Trophoblast cell (in vitro differentiated cells and primary cell): Measurements from ENCODE around the gene MOCS2.

Experiments
- DNase-seq, 2 donors: peaks; one replicate each; pipeline ENCODE4 v3.0.0-alpha.2; 2016
- H2AFZ ChIP-seq: 2 replicates; pipeline ENCODE4 v1.6.1; 2013; ENCODE audit warnings: low read length, moderate library complexity, mild to moderate bottlenecking; ENCODE audit not compliant: insufficient read depth, poor library complexity
- H2AK5ac ChIP-seq: 2 replicates; pipeline ENCODE4 v1.6.1; 2013; ENCODE audit warnings: mild to moderate bottlenecking, low read length
- H2BK120ac ChIP-seq: 2 replicates; pipeline ENCODE4 v1.6.1; 2013; ENCODE audit warnings: low read length, mild to moderate bottlenecking, moderate library complexity; ENCODE audit not compliant: insufficient read depth, poor library complexity
- H2BK12ac ChIP-seq: 2 replicates; pipeline ENCODE4 v1.6.1; 2013; ENCODE audit warnings: mild to moderate bottlenecking, low read length, moderate library complexity
- H2BK5ac ChIP-seq: 2 replicates; pipeline ENCODE4 v1.6.1; 2013; ENCODE audit warnings: low read length, low read depth, moderate library complexity, mild to moderate bottlenecking; ENCODE audit not compliant: poor library complexity
- H3K14ac ChIP-seq: 2 replicates; pipeline ENCODE4 v1.6.1; 2013; ENCODE audit warnings: mild to moderate bottlenecking, low read length
- H3K18ac ChIP-seq: 2 replicates; pipeline ENCODE4 v1.6.1; 2013; ENCODE audit warnings: mild to moderate bottlenecking, low read length
- H3K23ac ChIP-seq: 2 replicates; pipeline ENCODE4 v1.6.1; 2013; ENCODE audit warnings: low read length
- H3K27ac ChIP-seq: 2 replicates; pipeline ENCODE4 v1.5.1; 2013; ENCODE audit warnings: low read depth, mild to moderate bottlenecking, inconsistent platforms, low read length, moderate library complexity
- H3K27me3 ChIP-seq: 2 replicates; pipeline ENCODE4 v1.6.1; 2013; ENCODE audit warnings: inconsistent platforms, mild to moderate bottlenecking, low read length, moderate library complexity; ENCODE audit not compliant: insufficient read depth
- H3K36me3 ChIP-seq, 2 experiments: 1 replicate in 1 of 2; 2 replicates in 1 of 2; pipeline ENCODE4 v1.6.1; 2013; ENCODE audit warnings: low read length in 2 of 2, mild to moderate bottlenecking in 2 of 2, moderate library complexity in 1 of 2; ENCODE audit not compliant: insufficient read depth in 2 of 2, control insufficient read depth in 1 of 2
- H3K4ac ChIP-seq: 2 replicates; pipeline ENCODE4 v1.6.1; 2013; ENCODE audit warnings: low read depth, mild to moderate bottlenecking, low read length, moderate library complexity
- H3K4me1 ChIP-seq, 2 experiments: 1 replicate in 1 of 2; 2 replicates in 1 of 2; pipeline ENCODE4 v1.6.1; 2013; ENCODE audit warnings: low read length in 2 of 2, mild to moderate bottlenecking in 2 of 2, moderate library complexity in 1 of 2; ENCODE audit not compliant: insufficient read depth in 2 of 2, control insufficient read depth in 1 of 2
- H3K4me2 ChIP-seq: 2 replicates; pipeline ENCODE4 v1.6.1; 2013; ENCODE audit warnings: inconsistent platforms, mild to moderate bottlenecking, low read length, moderate library complexity
- H3K4me3 ChIP-seq: 2 replicates; pipeline ENCODE4 v1.5.1; 2013; ENCODE audit warnings: mild to moderate bottlenecking, low read depth, low read length, inconsistent platforms
- H3K79me1 ChIP-seq: one replicate; pipeline ENCODE4 v1.6.1; 2013; ENCODE audit warnings: low read length
- H3K79me2 ChIP-seq: 2 replicates; pipeline ENCODE4 v1.6.1; 2013; ENCODE audit warnings: low read length, mild to moderate bottlenecking; ENCODE audit not compliant: control insufficient read depth, insufficient read depth, poor library complexity
- H3K9ac ChIP-seq: 2 replicates; pipeline ENCODE4 v1.6.1; 2013; ENCODE audit warnings: mild to moderate bottlenecking, low read length
- H3K9me3 ChIP-seq: 2 replicates; pipeline ENCODE4 v1.6.1; 2013; ENCODE audit warnings: low read depth, mild to moderate bottlenecking, control low read depth, inconsistent platforms, low read length; ENCODE audit not compliant: insufficient read depth
- H4K12ac ChIP-seq: 2 replicates; pipeline ENCODE4 v1.6.1; 2013; ENCODE audit warnings: low read depth, mild to moderate bottlenecking, low read length, moderate library complexity
- H4K8ac ChIP-seq: 2 replicates; pipeline ENCODE4 v1.6.1; 2013; ENCODE audit warnings: low read depth, mild to moderate bottlenecking, low read length, moderate library complexity
- H4K91ac ChIP-seq: one replicate; pipeline ENCODE4 v1.6.1; 2013; ENCODE audit warnings: low read depth, mild to moderate bottlenecking, low read length, moderate library complexity
- WGBS: extraction: QIAGEN DNeasy Blood & Tissue Kit; methylation state at CpG from one replicate; pipeline ENCODE4 v1.1.7; 2013; ENCODE audit warnings: missing lambda C conversion rate; ENCODE audit not compliant: insufficient read length, insufficient coverage; ENCODE audit errors: extremely low coverage; 5-methylcytosine and 5-hydroxymethylcytosine counted together

MOCS2 gene

DNA sequence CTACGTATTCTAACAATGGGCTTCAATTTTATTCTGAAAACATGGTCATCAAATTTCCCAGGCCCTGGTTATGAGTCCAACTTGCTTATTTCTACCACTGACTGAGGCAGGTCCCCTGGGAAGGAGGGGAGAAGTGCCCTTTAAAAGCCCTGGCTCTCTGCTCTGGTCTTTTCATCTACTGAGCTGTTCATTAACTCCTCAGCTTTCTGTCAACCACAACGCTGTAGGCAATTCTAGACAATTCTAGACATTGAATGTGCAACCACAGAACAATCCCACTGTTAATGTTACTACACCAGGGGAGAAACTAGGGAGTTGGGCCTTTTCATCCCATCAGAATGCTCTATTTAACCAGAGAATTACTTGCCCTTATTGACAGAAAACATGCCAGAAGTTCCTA, 10.0 kb downstream of the MOCS2 start:
- Histone ChIP-seq H4K8ac (no peak overlapping the region), H3K79me2 (no peaks in the 10 kb centered on the region), H2AK5ac (no peak overlapping the region), H3K4ac (no peak overlapping the region), H3K9ac (no peak overlapping the region), H4K91ac (no peak overlapping the region), H3K14ac (no peak overlapping the region), H3K4me3 (no peak overlapping the region), H4K12ac (no peak overlapping the region), H3K9me3 (no peaks in the 10 kb centered on the region), H2AFZ (no peak overlapping the region), H3K36me3 (peaks cover 5 to 9% of the 10 kb centered on the region in 2 experiments), H2BK120ac (no peak overlapping the region), H3K27ac (no peak overlapping the region), H2BK12ac (no peak overlapping the region), H3K27me3 (no peaks in the 10 kb centered on the region), H3K4me2 (no peak overlapping the region), H3K79me1 (no peaks in the 10 kb centered on the region), H3K18ac (no peak overlapping the region), H3K4me1 (peaks cover 0 to 4% of the 10 kb centered on the region in 2 experiments), H2BK5ac (no peak overlapping the region), H3K23ac (no peak overlapping the region)
- WGBS = no CpG with 5 or more reads among the region's 2 CpGs
- no peak for DNase-seq

DNA sequence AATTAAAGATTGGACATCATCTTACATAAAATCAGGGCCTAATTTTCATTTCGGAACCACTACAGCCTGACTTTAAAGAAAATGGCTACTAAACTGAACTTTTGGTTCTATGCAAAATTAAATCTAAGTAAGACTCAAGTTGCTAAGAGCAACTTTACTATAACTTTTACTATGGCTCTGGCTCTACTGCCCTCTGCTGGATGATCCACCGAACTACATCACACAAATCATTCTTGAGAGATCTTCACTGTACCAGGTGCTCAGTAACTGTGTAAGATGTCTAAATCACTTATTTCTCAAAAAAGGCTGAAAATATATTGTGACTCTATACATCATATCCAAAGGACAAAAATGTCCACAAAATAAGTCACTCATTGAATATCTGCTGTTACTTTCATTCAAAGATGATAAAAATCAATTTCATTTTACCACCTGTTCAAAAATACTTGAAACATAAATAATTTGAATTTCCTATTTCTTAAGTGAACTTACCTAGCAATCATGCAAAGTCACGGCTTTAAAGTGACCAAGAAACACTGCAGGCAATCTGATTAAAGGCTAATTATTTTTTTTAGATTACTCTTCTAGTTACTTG, 13.5 kb downstream of the MOCS2 start:
- Histone ChIP-seq H3K79me1 (no peaks in the 10 kb centered on the region), H3K36me3 (peaks cover 5 to 9% of the 10 kb centered on the region in 2 experiments), H3K9ac (no peak overlapping the region), H3K9me3 (no peaks in the 10 kb centered on the region), H4K8ac (no peak overlapping the region), H3K4me3 (no peak overlapping the region), H3K4me1 (peaks cover 0 to 4% of the 10 kb centered on the region in 2 experiments), H2AFZ (no peak overlapping the region), H3K4ac (no peak overlapping the region), H3K27me3 (no peaks in the 10 kb centered on the region), H2BK120ac (no peak overlapping the region), H3K23ac (no peak overlapping the region), H4K91ac (no peak overlapping the region), H4K12ac (no peak overlapping the region), H2BK12ac (no peak overlapping the region), H2AK5ac (no peak overlapping the region), H2BK5ac (no peak overlapping the region), H3K18ac (no peak overlapping the region), H3K79me2 (no peaks in the 10 kb centered on the region), H3K27ac (no peak overlapping the region), H3K4me2 (no peak overlapping the region), H3K14ac (no peak overlapping the region)
- peak; percentile 68 to 89 for DNase-seq
- WGBS = no CpG with 5 or more reads among the region's 3 CpGs

DNA sequence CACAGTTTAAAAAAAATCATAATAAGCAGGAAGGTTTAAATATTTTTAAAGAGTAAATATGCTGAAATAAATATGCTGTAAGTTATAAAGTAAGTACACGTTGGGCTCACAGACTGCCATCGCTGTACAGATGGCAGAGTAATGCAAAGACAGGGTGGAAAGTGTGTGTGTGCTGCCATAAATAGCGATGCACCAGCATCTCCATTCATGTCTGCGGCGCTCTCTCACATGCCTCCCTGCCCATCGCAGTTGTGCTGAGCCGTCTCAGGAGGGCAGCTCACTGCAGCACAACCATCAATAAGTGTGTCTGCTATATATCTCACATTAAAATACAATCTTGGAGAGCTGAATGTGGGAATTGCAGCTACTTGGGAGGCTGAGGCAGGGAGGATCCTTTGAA, 14.3 kb downstream of the MOCS2 start:
- Histone ChIP-seq H3K9ac (no peak overlapping the region), H4K91ac (no peak overlapping the region), H2AFZ (no peak overlapping the region), H2BK12ac (no peak overlapping the region), H2AK5ac (no peak overlapping the region), H3K79me2 (no peaks in the 10 kb centered on the region), H3K9me3 (no peaks in the 10 kb centered on the region), H2BK5ac (no peak overlapping the region), H3K4me2 (no peak overlapping the region), H3K23ac (no peak overlapping the region), H3K4ac (no peak overlapping the region), H4K8ac (no peak overlapping the region), H3K27me3 (no peaks in the 10 kb centered on the region), H3K18ac (no peak overlapping the region), H3K79me1 (no peaks in the 10 kb centered on the region), H3K4me3 (no peak overlapping the region), H3K27ac (no peak overlapping the region), H2BK120ac (no peak overlapping the region), H3K14ac (no peak overlapping the region), H3K36me3 (peaks cover 7 to 11% of the 10 kb centered on the region in 2 experiments), H4K12ac (no peak overlapping the region), H3K4me1 (peaks cover 0 to 4% of the 10 kb centered on the region in 2 experiments)
- WGBS = no CpG with 5 or more reads among the region's 7 CpGs
- DNase-seq = no peak

DNA sequence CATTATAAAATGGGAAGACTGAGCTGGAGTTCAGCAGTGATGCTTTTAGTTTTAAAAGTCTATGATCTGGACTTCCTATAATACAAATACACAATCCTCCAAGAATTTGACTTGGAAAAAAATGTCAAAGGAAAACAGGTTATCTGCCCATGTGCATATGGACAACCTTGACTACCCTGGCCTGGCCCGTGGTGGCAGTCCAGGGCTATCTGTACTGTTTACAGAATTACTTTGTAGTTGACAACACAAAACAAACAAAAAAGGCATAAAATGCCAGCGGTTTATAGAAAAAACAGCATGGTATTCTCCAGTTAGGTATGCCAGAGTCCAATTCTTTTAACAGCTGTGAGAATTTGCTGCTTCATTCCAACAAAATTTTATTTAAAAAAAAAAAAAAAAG, 17.3 kb downstream of the MOCS2 start:
- Histone ChIP-seq H3K4me3 (no peak overlapping the region), H2BK120ac (no peak overlapping the region), H3K36me3 (peaks cover 10% of the 10 kb centered on the region in 2 experiments), H3K4me1 (no peaks in the 10 kb centered on the region), H3K18ac (no peak overlapping the region), H3K9ac (no peak overlapping the region), H2AFZ (no peak overlapping the region), H3K27me3 (no peaks in the 10 kb centered on the region), H4K12ac (no peak overlapping the region), H3K9me3 (no peaks in the 10 kb centered on the region), H3K79me1 (no peaks in the 10 kb centered on the region), H3K4me2 (no peak overlapping the region), H4K91ac (no peak overlapping the region), H2AK5ac (no peak overlapping the region), H2BK5ac (no peak overlapping the region), H3K14ac (no peak overlapping the region), H3K79me2 (no peaks in the 10 kb centered on the region), H2BK12ac (no peak overlapping the region), H4K8ac (no peak overlapping the region), H3K27ac (no peak overlapping the region), H3K4ac (no peak overlapping the region), H3K23ac (no peak overlapping the region)
- no peak for DNase-seq
- no CpG with 5 or more reads among the region's 2 CpGs for WGBS
